OCI-LY3 (cell line): ENCODE measurements around the gene R3HDM2.

Source experiments
- H2AFZ ChIP-seq: fragments of 200-600, 300-600 bp; shearing (Covaris generic); 2 replicates; pipeline ENCODE4 v1.6.0; 2014; ENCODE audit warnings: antibody characterized with exemption, low read depth, low read length
- H3K27ac ChIP-seq: fragments of 200-600, 300-600 bp; sonication (generic); 2 replicates; pipeline ENCODE4 v1.5.1; 2014; ENCODE audit warnings: mild to moderate bottlenecking, low read length, moderate library complexity, mixed read lengths
- H3K27me3 ChIP-seq: fragments of 200-600, 300-600 bp; sonication (generic); 2 replicates; pipeline ENCODE4 v1.6.1; 2014; ENCODE audit warnings: low read depth, low read length, mixed read lengths
- H3K36me3 ChIP-seq: fragments of 200-600, 300-600 bp; sonication (generic); replicated peaks from 2 replicates; pipeline ENCODE3; 2014; ENCODE audit warnings: low read depth, low read length, mixed read lengths
- H3K4me1 ChIP-seq: fragments of 300-600, 200-600 bp; sonication (generic); 2 replicates; pipeline ENCODE4 v1.6.1; 2014; ENCODE audit warnings: low read length, mixed read lengths
- H3K4me2 ChIP-seq: fragments of 200-600, 300-600 bp; sonication (generic); 2 replicates; pipeline ENCODE4 v1.6.1; 2014; ENCODE audit warnings: low read length, mixed read lengths
- H3K4me3 ChIP-seq: fragments of 300-600, 200-600 bp; sonication (generic); 2 replicates; pipeline ENCODE4 v1.5.1; 2014; ENCODE audit warnings: antibody characterized with exemption, mild to moderate bottlenecking, low read length, moderate library complexity
- H3K79me2 ChIP-seq: fragments of 300-600, 200-600 bp; shearing (Covaris generic); 2 replicates; pipeline ENCODE4 v1.6.1; 2014; ENCODE audit warnings: mild to moderate bottlenecking, low read length, mixed read lengths
- H3K9ac ChIP-seq: fragments of 300-600, 200-600 bp; shearing (Covaris generic); 2 replicates; pipeline ENCODE4 v1.6.0; 2014; ENCODE audit warnings: mild to moderate bottlenecking, low read length, moderate library complexity
- H3K9me3 ChIP-seq: fragments of 200-600, 300-600 bp; shearing (Covaris generic); 2 replicates; pipeline ENCODE4 v1.6.1; 2014; ENCODE audit warnings: low read length, mixed read lengths; ENCODE audit not compliant: insufficient read depth
- H4K20me1 ChIP-seq: fragments of 200-600, 300-600 bp; sonication (generic); 2 replicates; pipeline ENCODE4 v1.6.1; 2016; ENCODE audit warnings: low read length, mixed read lengths; ENCODE audit not compliant: insufficient read depth
- EZH2phosphoT487 ChIP-seq: fragments of 200-600 bp; shearing (Covaris generic); IDR thresholded peaks from 2 replicates; pipeline ENCODE4 v1.6.1; 2018; ENCODE audit warnings: antibody characterized with exemption, mixed run types, low read depth
- TF ChIP-seq, protein P1 (sequence below): fragments of 200-600, 300-600 bp; sonication (generic); IDR thresholded peaks from 2 replicates; pipeline ENCODE4 v1.5.1; 2014; ENCODE audit warnings: antibody characterized with exemption, low read length, low read depth

R3HDM2 gene

DNA sequence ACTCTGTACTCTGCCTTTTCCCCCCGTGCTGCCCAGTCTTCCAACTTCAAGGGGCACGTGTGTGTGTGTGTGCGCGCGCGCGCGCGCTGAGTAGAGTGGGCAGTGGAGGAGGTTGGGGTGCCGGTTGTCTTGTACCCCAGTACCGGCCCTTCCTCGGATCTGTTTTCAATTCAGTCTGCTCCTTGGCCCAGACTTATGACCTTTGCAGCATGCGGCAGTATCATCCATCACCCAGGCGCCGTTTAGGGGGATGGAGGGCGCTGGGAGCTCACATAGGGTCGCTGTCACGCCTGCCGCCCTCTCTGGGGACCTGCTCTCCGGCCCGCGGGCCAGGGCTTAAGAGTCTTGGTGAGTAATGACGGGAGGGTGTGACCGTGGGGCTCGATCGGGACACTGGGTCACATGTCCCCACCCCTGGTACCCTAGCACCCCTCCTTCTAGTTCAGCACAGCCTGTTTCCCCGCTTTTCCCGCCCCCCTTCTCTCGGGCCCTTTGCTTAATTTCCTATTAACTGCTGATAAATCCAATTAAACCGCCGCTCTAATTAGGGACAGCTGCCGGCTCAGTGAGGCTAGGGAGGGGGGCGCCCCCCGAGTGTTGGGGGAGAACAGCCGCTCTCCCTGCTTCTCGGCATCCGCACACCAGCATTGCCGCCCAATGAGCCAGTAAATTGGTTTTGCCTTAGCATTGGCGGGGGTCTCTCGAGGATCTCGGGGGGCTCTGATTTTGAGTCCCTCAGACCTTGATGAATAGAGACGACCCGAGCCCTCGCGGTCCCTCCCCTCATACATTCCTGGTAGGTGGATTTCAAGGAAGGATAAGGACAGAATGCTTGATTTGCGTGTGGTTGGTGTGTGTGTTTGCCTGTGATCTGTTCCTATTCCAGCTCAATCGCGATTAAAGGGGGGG is 189.2 kb downstream of the R3HDM2 start:
- TF ChIP-seq, protein P1, sequence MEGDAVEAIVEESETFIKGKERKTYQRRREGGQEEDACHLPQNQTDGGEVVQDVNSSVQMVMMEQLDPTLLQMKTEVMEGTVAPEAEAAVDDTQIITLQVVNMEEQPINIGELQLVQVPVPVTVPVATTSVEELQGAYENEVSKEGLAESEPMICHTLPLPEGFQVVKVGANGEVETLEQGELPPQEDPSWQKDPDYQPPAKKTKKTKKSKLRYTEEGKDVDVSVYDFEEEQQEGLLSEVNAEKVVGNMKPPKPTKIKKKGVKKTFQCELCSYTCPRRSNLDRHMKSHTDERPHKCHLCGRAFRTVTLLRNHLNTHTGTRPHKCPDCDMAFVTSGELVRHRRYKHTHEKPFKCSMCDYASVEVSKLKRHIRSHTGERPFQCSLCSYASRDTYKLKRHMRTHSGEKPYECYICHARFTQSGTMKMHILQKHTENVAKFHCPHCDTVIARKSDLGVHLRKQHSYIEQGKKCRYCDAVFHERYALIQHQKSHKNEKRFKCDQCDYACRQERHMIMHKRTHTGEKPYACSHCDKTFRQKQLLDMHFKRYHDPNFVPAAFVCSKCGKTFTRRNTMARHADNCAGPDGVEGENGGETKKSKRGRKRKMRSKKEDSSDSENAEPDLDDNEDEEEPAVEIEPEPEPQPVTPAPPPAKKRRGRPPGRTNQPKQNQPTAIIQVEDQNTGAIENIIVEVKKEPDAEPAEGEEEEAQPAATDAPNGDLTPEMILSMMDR, result no peak
- no peak; the same call in 1 of the 2 replicates for TF ChIP-seq EZH2phosphoT487
- Histone ChIP-seq H3K79me2 (no peaks in the 10 kb centered on the region), H3K9ac (no peak overlapping the region), H2AFZ (no peak overlapping the region), H3K4me1 (peaks cover 35% of the 10 kb centered on the region), H3K36me3 (no peaks in the 10 kb centered on the region), H3K4me3 (peak overlapping the region; percentile 91), H3K27ac (no peak overlapping the region), H3K4me2 (peak overlapping the region; percentile 100), H3K27me3 (peaks cover 30% of the 10 kb centered on the region), H4K20me1 (no peaks in the 10 kb centered on the region; the same call in 1 of the 2 replicates), H3K9me3 (no peaks in the 10 kb centered on the region)

DNA sequence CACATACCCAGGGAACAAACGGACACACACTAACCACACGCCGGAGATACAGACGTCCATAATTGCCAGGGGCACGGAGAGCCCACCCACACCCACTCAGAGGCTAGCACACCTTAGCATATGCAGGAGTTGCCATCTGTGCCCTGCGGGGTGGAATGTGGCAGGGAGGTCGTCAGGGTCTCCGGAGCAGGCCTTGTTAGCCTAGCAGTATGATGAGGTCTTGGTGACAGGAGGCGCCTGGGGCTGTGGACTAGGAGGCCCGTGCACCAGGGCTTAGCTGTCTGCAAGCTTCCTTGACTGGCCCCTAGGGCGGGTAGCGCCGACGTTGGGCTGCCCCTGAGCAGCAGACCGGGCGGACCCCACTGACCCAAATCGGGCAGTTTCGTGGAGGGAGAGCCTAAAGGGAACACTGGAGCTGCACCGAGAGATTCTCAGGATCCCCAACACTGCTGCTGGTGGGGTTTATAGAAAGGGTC is 189.9 kb downstream of the R3HDM2 start:
- H3K9me3 ChIP-seq, result no peaks in the 10 kb centered on the region
- H3K36me3 ChIP-seq, result no peaks in the 10 kb centered on the region
- no peaks in the 10 kb centered on the region for H3K79me2 ChIP-seq
- peak overlapping the region; percentile 88 for H3K9ac ChIP-seq
- no peak overlapping the region for H2AFZ ChIP-seq
- no peak overlapping the region for H3K27ac ChIP-seq
- TF ChIP-seq EZH2phosphoT487, result no peak
- TF ChIP-seq, protein P1, result no peak
- H4K20me1 ChIP-seq, result no peaks in the 10 kb centered on the region; the same call in 1 of the 2 replicates
- peak overlapping the region; percentile 100 for H3K4me2 ChIP-seq
- H3K4me1 ChIP-seq, result peaks cover 35% of the 10 kb centered on the region
- peak overlapping the region; percentile 91 for H3K4me3 ChIP-seq
- H3K27me3 ChIP-seq, result peaks cover 30% of the 10 kb centered on the region

DNA sequence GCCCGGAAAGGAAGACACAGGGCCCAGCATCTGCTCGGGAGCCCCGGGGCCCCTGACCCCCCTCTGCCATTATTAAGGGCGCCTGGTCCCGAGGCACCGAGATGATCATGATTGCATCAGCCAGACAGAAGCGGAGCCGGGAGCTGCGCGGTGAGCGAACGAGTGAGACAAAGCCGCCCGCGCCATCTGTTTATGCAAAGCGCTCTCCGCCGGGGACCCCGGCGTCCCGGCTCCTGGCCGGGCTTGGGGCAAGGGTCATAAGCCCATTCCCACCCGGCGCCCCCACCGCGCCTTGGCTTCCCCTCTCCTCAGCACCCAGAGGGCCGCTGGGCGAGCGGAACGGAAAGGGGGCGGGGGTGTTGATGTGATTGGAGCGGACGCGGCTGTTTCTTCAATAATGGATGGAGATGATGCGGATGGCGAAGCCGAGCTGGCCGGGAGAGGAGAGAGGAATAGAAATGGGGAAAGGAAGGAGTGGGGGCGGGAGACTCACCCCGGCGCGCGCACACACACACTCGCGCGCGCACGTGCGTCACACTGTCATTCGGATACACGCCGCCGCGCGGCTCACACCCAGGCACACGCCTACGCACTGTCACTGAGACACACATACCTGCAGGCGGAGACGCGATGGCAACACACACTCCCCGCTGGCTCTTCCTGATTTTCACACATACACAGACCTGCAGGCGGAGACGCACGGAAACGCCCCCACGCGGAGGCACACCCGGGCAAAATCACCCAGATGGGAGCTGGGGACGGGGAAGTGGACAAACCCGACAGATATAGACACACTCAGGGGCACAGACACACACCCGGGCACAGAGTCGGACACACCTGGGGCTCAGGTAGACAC is 190.5 kb downstream of the R3HDM2 start:
- Histone ChIP-seq H4K20me1 (peaks cover 2% of the 10 kb centered on the region; the same call in 1 of the 2 replicates), H3K9ac (peak overlapping the region; percentile 88)

More for the DNA sequence above, 190.5 kb downstream of the R3HDM2 start:
- TF ChIP-seq EZH2phosphoT487, result no peak
- TF ChIP-seq, protein P1, result peak; percentile 17
- Histone ChIP-seq H3K4me2 (peak overlapping the region; percentile 100), H3K36me3 (no peaks in the 10 kb centered on the region), H3K27ac (peak overlapping the region; percentile 46), H2AFZ (peak overlapping the region; percentile 47; the same call in 1 of the 2 replicates), H3K79me2 (no peaks in the 10 kb centered on the region), H3K9me3 (no peaks in the 10 kb centered on the region), H3K4me3 (peak overlapping the region; percentile 91), H3K4me1 (peaks cover 35% of the 10 kb centered on the region), H3K27me3 (peaks cover 30% of the 10 kb centered on the region)
